Measurements from ENCODE around the gene HOXC6. TPM values are rescaled to one million over a fixed set of nuclear protein-coding genes. Genes with fewer than 3 reads are reported as not detected.
A peak's percentile ranks its signal among the peaks of the same experiment; 100 is the strongest.

HOXC6 gene
- total and polyA plus RNA-seq, 12 donors: 0.03 to 0.36 (median 0.18) TPM; not detected in 6

DNA sequence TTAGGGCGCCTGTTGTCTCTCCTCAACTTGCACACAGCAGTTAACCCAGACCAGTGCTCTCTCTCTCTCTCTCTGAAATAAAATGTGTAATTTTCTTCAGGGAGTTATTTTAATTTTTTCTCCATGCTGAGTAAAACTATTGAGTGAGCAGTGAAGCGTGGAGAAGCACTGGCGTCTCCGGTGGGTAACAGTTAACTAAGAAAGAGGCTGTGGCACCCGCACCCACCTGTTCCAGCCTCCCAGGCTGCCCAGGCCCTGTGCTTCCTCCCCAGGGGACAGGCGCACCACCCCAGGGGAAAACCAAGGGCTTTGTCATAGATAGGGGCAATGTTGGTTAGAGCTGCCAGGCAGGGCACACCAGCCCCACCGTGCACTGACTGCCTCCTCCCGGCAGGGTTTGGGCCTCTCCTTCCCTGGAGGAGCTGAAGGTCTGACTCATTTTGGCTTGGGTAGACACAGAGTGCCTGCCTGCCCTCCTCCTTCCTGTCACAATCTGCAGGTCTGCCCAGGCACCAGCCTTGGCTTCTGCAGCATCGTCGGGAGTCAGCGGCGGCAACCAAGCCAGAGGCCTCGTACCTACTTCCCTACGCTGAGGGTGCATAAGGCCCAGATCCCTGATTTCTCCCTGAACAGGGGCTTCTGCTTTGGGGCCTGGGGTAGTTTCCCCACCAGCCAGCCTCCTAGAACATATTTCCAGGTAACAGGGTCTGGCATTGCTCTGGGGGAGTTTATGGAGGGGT, 8.6 kb downstream of the HOXC6 start:
- no peak overlapping the region for H3K27ac ChIP-seq
- intact Hi-C loops (cut with DNase I): no loop called here
- ATAC-seq: peak in 1 of 8 donors; percentile 39

DNA sequence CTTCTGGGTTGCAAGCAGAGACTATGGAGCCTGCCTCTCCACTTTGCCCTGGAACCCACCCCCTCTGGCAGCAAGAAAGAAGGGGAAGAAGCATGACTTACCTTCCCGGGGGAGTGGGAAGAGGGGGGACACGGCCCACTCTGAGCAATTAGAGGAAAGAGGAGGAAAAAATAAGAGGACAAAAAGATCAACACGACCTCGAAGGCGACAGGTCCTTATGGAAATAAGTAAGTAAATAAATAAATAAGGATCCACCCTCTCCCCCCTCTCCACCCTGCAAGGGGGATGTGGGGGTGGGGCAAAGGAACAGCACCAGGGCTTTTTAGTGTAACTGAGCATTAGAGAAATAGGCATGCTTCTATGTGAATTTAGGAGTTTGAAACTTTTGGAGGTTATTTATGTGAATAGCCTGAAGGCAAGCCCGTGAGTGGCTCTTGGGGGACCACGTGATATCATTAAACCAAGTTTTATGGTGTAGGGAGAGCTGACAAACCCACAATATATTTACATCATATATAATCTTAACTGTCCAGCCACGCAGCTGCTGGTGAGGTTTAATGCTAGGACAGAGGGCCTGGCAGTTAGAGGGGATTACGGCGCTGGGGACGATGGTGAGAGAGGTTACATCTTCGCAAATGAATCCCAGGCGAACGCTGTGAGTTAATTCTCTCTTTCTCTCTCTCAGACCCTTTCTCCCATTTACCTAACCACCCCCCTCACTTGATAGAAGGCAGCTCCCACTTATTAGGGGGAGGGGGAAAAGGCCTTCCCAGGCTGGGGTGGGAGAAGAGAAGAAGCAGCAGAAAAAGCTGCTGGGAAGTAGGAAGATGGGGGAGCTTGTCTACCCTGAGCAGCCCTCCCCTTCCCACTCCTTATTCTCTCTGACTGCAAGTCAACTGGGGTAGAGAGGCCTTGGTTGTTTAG, 9.4 kb downstream of the HOXC6 start:
- TF ChIP-seq, protein P1, sequence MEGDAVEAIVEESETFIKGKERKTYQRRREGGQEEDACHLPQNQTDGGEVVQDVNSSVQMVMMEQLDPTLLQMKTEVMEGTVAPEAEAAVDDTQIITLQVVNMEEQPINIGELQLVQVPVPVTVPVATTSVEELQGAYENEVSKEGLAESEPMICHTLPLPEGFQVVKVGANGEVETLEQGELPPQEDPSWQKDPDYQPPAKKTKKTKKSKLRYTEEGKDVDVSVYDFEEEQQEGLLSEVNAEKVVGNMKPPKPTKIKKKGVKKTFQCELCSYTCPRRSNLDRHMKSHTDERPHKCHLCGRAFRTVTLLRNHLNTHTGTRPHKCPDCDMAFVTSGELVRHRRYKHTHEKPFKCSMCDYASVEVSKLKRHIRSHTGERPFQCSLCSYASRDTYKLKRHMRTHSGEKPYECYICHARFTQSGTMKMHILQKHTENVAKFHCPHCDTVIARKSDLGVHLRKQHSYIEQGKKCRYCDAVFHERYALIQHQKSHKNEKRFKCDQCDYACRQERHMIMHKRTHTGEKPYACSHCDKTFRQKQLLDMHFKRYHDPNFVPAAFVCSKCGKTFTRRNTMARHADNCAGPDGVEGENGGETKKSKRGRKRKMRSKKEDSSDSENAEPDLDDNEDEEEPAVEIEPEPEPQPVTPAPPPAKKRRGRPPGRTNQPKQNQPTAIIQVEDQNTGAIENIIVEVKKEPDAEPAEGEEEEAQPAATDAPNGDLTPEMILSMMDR (IDR thresholded peaks at IDR 0.05): no peak
- peaks cover 0 to 21% (median 9%) of the 10 kb centered on the region in 9 donors for H3K4me1 ChIP-seq
- intact Hi-C loops (cut with DNase I): no loop called here
- no peak for ATAC-seq
- H3K36me3 ChIP-seq: no peaks in the 10 kb centered on the region
- H3K27ac ChIP-seq: no peak overlapping the region
- peaks cover 0 to 6% (median 0%) of the 10 kb centered on the region in 11 donors for H3K9me3 ChIP-seq
- H3K27me3 ChIP-seq: peaks cover 20 to 100% (median 100%) of the 10 kb centered on the region in 7 donors
- no peak for DNase-seq
- WGBS, 2 donors: 32 to 38% methylated on average over 14 of the region's 14 CpGs
- H3K4me3 ChIP-seq: no peak overlapping the region

More for the DNA sequence above, 8.6 kb downstream of the HOXC6 start:
- Histone ChIP-seq H3K9me3 (peaks cover 0 to 6% (median 0%) of the 10 kb centered on the region in 11 donors), H3K27me3 (peaks cover 28 to 100% (median 100%) of the 10 kb centered on the region in 7 donors), H3K36me3 (no peaks in the 10 kb centered on the region), H3K4me1 (peaks cover 0 to 21% (median 9%) of the 10 kb centered on the region in 9 donors), H3K4me3 (no peak overlapping the region)
- TF ChIP-seq, protein P1 (IDR thresholded peaks at IDR 0.05): no peak
- WGBS, 2 donors: 47 to 55% methylated on average over 14 of the region's 14 CpGs
- DNase-seq: no peak

DNA sequence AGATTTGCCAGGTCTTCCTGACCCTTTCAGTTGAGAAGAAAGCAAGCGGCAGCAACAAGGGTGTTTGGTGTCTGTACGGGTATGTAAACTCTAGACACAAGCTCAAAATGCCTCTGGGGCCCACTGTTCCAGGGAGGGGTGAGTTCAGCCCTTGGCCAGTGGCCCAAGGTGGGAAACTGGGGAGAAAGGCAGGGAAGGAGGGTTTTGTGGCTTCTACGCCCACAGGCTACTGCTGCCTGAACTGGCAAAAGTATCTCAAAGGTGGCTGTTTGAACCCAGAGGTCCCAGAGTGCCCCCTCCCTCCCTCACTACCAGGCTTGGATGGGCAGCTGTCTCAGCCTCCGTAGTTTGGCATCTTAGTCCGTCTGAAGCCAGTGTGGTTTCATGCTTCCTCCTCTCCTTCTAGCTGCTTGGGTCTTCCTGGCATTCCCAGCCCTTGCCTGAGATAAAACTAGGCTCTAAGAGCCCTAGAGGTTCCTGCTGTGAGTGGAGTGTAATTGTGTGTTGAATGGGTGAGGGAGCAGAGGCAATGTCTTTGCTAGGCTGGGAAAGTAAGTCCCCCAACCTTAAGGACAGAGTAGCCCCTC, 10.1 kb downstream of the HOXC6 start:
- intact Hi-C loops (cut with DNase I): no loop called here
- peaks cover 17 to 100% (median 100%) of the 10 kb centered on the region in 7 donors for H3K27me3 ChIP-seq
- no peaks in the 10 kb centered on the region for H3K9me3 ChIP-seq
- H3K27ac ChIP-seq: no peak overlapping the region
- DNase-seq: no peak
- no peak for ATAC-seq
- 41 to 44% methylated on average over 5 of the region's 5 CpGs for WGBS, 2 donors
- H3K4me3 ChIP-seq: no peak overlapping the region
- no peaks in the 10 kb centered on the region for H3K36me3 ChIP-seq
- peaks cover 0 to 13% (median 8%) of the 10 kb centered on the region in 9 donors for H3K4me1 ChIP-seq
- TF ChIP-seq, protein P1 (IDR thresholded peaks at IDR 0.05): no peak

DNA sequence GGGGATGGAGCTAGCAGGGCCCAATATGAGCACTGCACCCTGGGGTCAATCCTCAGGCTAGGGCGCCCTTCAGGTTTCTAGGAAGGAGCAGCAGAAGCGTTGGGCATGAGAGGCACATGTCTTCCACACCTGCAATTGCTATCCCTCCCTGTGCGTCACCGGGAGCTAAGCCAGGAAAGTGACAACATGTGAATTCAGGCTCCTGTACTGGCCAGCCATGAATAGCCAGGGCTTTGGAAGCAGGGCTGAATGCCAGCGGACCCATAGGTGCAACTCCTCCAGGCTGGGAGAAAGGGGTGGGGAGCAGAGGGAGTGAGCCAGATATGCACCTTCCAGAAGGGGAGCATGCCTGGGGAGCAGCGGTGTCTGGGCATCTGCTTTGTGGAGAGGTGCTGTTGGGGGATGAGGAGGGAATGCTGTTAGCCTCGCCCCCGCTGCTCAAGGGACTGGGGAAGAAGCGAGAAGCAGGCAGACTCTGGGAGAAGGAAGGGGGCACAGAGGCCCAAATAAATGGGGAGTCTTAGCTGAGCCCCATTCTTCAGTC, 10.7 kb downstream of the HOXC6 start:
- no peak overlapping the region for H3K4me3 ChIP-seq
- H3K27ac ChIP-seq: no peak overlapping the region
- H3K36me3 ChIP-seq: no peaks in the 10 kb centered on the region
- ATAC-seq: peak in 2 of 8 donors; percentile 9 to 27
- no peak for DNase-seq
- peaks cover 18 to 99% (median 99%) of the 10 kb centered on the region in 7 donors for H3K27me3 ChIP-seq
- WGBS, 2 donors: 11 to 19% methylated on average over 9 of the region's 9 CpGs
- intact Hi-C loops (cut with DNase I): no loop called here
- peaks cover 0 to 7% (median 3%) of the 10 kb centered on the region in 9 donors for H3K4me1 ChIP-seq
- TF ChIP-seq, protein P1 (IDR thresholded peaks at IDR 0.05): no peak
- no peaks in the 10 kb centered on the region for H3K9me3 ChIP-seq
